Stimulated activated CD8-positive, alpha-beta memory T cell treated with anti-CD3 and anti-CD28 coated beads, Interleukin-4, amount 100 ng/mL, for 48 hours (primary cell): ENCODE results near the gene FAM185A.
"Not testable (repeated sequence)": the region's sequence is repeated elsewhere in the genome, so short reads cannot be mapped to it uniquely, and the experiment has no call there.

Experiments used
- DNase-seq: peaks from one replicate; pipeline ENCODE4 v3.0.0-alpha.2; 2020

Gene FAM185A

GRCh38 chr7:102748605-102749444 lies at the start of gene FAM185A:
TSS of gene FAM185A (plus strand) at chr7:102748999. CDS start at chr7:102749208, 209 bp downstream.
- DNase-seq: peak; percentile 95

DNA sequence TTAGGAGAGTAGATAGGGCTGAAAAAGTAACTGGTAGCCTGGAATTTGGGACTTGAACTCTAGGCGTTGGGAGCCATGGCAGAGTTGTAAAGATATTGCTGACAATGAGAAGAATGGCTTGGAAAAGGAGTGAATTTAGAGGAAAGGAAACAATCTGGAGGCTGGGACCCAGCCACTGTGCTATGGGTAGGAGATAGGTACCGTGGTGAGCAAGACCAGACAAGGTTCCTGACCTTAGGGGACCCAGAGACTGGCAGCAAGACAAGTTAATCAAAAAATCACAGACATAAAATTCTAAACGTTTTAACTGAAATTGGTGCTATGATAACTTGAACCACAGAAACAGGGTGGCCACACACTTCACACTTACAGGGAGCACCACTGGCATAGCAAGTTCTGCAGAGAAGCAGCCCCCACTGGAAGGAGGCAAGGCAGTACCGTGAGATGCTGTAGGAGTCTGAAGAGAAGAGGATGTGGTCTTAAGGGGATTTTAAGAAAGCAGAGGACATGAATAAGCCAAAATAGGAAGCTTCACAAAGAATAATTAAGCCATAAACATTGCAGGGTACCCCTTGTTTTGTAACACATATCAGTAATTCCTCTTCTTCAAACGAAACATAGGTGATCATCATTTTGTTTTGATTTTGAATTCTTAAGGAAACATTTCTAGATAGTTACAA lies 35.6 kb upstream of the FAM185A start:
- peak; percentile 42 for DNase-seq

DNA sequence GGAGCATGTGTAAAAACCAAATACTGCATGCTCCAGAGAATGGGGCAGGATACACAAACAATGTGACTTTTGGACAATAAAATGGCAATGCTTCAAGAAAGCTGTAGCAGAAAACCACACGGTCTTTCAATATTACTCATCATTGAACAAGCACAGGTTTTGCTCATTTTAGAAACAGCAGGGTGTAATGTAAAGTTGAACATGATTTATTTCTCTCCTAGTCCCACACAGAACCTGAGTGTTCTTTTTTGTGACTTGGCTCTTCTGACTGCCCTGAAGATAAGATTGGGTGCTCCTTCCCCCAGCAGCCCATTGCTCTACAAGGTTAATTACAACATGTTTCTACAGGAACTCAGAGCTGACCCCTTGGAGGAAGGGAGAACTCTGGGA lies 35.1 kb upstream of the FAM185A start:
- not testable (repeated sequence) for DNase-seq

DNA sequence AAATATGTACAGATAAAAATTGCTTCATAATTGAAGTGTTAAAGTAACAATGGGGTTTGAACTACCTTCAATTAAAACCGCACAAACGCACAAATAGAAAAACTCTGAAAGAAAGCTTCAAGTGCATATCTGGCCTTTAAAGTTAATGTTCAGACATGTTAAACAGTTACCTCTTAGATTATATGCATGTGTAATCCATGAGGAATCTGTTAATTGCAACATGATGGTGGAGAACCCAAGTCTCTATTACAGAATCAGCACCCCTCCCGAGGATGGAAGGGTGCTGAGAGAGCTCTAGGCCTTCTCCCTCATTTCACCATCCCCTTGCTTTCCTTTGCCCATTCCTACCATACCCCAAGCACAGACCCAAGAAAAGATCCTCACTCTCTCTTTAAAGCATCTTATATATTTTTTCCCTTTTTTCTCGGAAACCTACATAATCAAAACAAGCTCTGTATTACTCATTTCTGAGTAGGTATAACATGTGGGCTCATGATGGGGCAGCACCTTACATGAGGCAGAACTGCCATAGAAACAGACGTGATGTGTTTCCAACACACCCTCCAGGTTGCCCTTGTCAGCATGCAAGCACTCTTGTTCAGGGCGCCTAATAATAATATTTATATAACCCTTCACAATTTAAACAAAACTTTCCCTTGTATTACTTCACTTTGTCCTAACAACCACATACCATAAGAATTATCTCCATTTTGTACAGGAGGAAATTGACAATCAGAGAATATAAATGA lies 33.9 kb upstream of the FAM185A start:
- peak; percentile 27 for DNase-seq

DNA sequence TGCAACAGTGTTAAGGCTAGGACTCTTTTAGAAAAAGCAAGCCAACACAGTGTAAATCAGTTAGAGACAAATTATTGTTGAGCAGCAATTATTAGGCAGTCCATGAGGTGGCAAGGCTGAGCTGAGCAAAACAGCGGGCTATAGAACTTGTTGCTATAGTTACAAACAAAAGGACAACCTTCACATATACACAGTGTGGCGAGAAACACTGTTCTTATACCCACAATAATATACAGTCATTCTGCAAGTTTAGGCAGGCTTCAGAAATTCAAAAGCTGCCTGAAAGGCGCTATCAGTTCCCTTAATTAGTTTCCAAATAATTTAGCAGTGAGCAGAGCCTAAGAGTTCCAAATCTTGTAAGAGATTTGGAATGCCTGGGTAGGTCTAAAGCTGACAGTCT lies 33.1 kb upstream of the FAM185A start:
- DNase-seq: not testable (repeated sequence)

DNA sequence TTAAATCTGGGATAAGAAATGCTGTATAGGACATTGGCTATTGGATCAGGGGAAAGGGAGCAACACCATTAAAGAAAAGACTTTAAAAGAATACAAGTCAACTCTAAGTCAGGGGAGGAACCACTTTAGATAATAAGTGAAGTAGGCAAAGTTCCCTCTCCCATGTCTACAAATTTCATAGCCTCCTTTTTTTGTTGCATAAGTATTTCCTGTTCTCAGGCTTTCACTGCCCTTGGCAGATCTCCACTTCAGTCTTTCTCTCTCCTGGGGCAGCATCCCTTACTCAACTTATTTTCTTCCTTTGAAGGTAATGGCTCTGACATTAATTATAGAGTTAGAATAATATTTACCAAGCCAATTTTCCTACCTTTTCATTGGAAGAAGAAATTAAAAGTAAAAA lies 30.3 kb upstream of the FAM185A start:
- not testable (repeated sequence) for DNase-seq

- DNase-seq: not testable (repeated sequence)
Observed at GRCh38 chr7:102726170-102726569, 22.6 kb upstream of the FAM185A start.

- not testable (repeated sequence) for DNase-seq
Observed at GRCh38 chr7:102729670-102730069, 19.1 kb upstream of the FAM185A start.

- not testable (repeated sequence) for DNase-seq
Observed at GRCh38 chr7:102730431-102730830, 18.4 kb upstream of the FAM185A start.

DNA sequence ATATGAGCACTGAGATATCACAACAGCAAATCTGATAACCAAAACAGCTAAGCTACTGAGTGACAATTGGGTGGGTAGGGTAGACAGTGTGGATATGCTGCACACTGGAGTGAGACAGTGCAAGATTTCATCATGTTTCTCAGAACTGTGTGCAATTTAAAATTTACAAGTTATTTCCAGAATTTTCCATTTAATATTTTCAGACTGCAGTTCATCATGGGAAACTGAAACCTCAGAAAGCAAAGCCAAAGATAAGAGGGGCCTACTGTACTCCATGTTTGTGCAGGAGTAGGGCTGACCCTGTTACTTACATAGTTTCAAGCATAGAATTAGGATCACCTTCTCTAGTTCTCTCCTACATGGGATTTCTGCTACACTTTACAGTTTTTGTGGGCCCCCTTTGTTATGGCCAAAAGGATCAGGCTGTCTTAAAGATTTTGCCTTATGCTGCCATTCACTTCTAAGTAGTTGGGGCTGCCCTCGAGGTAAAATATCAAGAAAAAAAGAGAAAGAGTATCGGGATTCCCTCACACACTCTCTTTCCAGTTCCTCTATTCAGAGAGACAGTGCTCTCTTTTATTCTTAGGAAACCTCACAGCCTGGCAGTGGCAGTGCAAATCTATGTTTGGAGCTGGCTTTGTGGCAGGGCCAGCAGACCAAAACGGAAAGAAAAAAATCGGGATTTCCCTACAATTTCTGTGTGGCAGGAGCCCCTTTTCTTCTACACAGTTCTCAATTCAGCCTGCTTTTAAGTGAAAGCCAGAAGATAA lies 6.6 kb upstream of the FAM185A start:
- DNase-seq: not testable (repeated sequence)

DNA sequence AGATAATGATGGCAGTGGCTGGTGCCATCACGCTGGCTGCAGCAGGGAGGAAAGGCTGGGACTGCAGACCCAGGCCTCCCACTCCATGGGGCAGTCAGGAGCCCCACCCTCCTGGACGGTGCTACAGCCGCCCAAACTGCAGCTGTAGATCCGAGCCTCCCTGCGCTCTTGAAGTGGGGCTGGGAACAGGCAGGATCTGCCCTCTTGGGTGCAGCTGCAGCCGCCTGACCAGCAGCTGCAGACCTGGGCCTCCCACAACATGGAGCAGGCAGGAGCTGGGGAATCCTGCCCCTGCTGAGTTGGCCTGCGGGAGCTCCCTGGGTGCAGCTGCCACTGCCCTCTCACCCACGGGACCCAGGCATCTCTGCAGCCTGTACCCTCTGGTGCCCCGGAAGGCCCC lies 4.9 kb upstream of the FAM185A start:
- DNase-seq: not testable (repeated sequence)

- not testable (repeated sequence) for DNase-seq
Observed at GRCh38 chr7:102745494-102746288, 3.1 kb upstream of the FAM185A start.

GRCh38 chr7:102749445-102749786 lies 617 bp downstream of the FAM185A start:
- not testable (repeated sequence) for DNase-seq

DNA sequence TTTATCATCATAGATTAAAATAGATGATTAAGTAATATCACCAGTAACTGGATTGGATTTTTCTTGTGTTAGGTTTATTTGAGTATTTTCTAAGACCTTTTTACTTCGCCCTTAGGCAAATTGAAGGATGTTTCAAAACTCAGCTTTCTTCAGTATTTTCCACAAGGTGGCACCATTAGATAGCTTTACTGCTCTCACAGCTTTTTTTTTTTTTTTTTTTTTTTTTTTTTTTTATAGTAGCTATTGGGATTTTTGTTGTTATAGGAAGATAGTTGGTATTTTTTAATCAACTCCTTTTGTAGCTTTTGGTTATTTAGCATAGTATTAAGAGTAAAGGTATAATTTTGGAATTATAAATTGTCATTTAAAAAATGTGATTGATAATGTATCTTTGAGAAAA lies 9.4 kb downstream of the FAM185A start:
- DNase-seq: not testable (repeated sequence)

GRCh38 chr7:102759934-102760333 lies 11.1 kb downstream of the FAM185A start:
- not testable (repeated sequence) for DNase-seq

- DNase-seq: not testable (repeated sequence)
Observed at GRCh38 chr7:102761234-102761633, 12.4 kb downstream of the FAM185A start.

DNA sequence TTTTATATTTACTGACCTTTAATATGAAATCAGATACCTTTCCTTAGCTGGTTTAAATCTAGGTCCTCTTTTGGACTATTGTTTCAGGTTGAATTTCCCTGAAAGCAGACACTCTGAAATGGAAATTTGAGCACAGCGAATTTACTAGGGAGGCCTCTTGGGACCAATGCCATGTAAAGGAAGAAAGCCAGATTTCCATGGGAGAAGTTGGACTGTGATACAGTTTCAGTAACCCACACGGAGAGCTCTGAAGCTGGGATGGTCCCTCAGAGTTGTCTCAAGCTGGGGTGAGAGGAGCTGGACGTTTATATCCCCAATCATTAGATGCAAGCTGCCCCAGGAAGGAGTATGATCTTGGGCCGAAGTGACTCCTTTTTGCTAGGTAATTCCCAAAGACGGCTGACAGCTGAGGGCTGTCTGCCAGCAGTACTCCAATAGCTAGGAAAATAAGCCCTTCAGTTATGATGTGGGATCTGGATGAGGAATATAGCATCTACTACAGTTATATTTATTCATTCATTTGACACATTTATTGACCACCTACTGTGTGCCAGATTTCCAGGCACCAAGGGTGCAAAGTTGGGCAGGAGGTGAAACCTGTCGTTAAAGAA lies 14.6 kb downstream of the FAM185A start:
- not testable (repeated sequence) for DNase-seq

DNA sequence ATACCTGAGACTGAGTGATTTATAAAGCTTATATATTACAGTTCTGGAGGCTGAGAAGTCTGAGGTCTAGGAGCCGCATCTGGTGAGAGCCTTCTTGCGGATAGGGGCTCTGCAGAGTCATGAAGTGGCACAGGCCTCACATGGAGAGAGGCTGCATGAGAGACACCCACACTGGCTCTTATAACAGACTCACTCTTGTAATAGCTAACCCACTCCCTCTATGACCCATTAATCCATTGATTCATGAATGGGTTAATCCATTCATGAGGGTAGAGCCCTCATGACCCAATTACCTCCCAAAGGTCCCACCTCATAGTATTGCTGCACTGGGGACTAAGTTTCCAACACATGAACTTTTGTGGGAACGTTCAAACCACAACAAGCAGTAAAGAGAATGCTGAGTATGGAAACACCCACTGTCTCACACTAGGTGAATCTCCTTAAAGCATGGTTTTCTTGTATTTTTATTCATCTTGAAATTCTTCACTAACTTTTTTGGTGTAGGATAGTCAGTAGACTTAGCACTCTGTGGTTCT lies 20.9 kb downstream of the FAM185A start:
- DNase-seq: not testable (repeated sequence)

- not testable (repeated sequence) for DNase-seq
Observed at GRCh38 chr7:102770467-102770866, 21.7 kb downstream of the FAM185A start.

DNA sequence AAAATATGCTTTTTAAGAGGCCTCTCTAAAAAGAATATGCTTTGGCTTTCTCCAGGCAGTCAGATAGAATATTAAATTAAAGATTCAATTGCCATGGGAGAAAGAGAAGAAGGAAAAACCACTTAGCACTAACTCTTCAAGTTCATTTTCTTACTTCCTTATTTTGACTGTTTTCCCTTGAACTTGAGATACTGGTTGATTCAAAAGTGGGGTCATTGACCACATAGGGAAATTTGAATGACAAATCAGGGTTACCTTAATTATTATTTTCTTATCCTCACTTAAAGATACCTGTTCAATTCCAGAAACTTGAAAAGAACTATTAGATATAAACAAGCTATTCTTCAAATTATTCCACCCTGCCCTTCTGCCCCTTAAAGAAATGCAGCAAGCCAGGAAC lies 27.4 kb downstream of the FAM185A start:
- DNase-seq: not testable (repeated sequence)

- not testable (repeated sequence) for DNase-seq
Observed at GRCh38 chr7:102778663-102779062, 29.9 kb downstream of the FAM185A start.
